ENCODE results near the gene RIMS3.

RIMS3 gene

GRCh38 chr1:40625476-40626382 is 39.8 kb downstream of the RIMS3 start:
- no peak for TF ChIP-seq REST (IDR thresholded peaks at IDR 0.05; ENCODE audit: insufficient read depth in 1 of 2, low read depth in 2 of 2, low read length in 2 of 2)
- TF ChIP-seq FOXP2 (optimal IDR thresholded peaks at IDR 0.05; ENCODE audit: borderline replicate concordance, extremely low read depth, extremely low read length, insufficient read depth) = no peak
- TF ChIP-seq POLR2AphosphoS5 (IDR thresholded peaks at IDR 0.05; ENCODE audit: low read depth, low read length) = no peak
- no peak for TF ChIP-seq TAF1 (IDR thresholded peaks at IDR 0.05; ENCODE audit: borderline replicate concordance, insufficient read depth, low read length)
- no peak for TF ChIP-seq SIN3A (IDR thresholded peaks at IDR 0.05; ENCODE audit: borderline replicate concordance, insufficient read depth, low read length)

GRCh38 chr1:40625076-40625475 is 40.4 kb downstream of the RIMS3 start:
- no peak for TF ChIP-seq TAF1 (IDR thresholded peaks at IDR 0.05; ENCODE audit: borderline replicate concordance, insufficient read depth, low read length)
- no peak for TF ChIP-seq FOXP2 (optimal IDR thresholded peaks at IDR 0.05; ENCODE audit: borderline replicate concordance, extremely low read depth, extremely low read length, insufficient read depth)
- no peak for TF ChIP-seq POLR2AphosphoS5 (IDR thresholded peaks at IDR 0.05; ENCODE audit: low read depth, low read length)
- TF ChIP-seq REST (IDR thresholded peaks at IDR 0.05; ENCODE audit: insufficient read depth in 1 of 2, low read depth in 2 of 2, low read length in 2 of 2) = no peak
- TF ChIP-seq SIN3A (IDR thresholded peaks at IDR 0.05; ENCODE audit: borderline replicate concordance, insufficient read depth, low read length) = no peak

- TF ChIP-seq SIN3A (IDR thresholded peaks at IDR 0.05; ENCODE audit: borderline replicate concordance, insufficient read depth, low read length) (no peak), POLR2AphosphoS5 (IDR thresholded peaks at IDR 0.05; ENCODE audit: low read depth, low read length) (no peak), TAF1 (IDR thresholded peaks at IDR 0.05; ENCODE audit: borderline replicate concordance, insufficient read depth, low read length) (no peak), FOXP2 (optimal IDR thresholded peaks at IDR 0.05; ENCODE audit: borderline replicate concordance, extremely low read depth, extremely low read length, insufficient read depth) (no peak), REST (IDR thresholded peaks at IDR 0.05; ENCODE audit: insufficient read depth in 1 of 2, low read depth in 2 of 2, low read length in 2 of 2) (no peak)
Measured at GRCh38 chr1:40622936-40623629, 42.4 kb downstream of the RIMS3 start.

GRCh38 chr1:40621821-40622450 is 43.5 kb downstream of the RIMS3 start:
- TF ChIP-seq REST (IDR thresholded peaks at IDR 0.05; ENCODE audit: insufficient read depth in 1 of 2, low read depth in 2 of 2, low read length in 2 of 2) (no peak), TAF1 (IDR thresholded peaks at IDR 0.05; ENCODE audit: borderline replicate concordance, insufficient read depth, low read length) (no peak), SIN3A (IDR thresholded peaks at IDR 0.05; ENCODE audit: borderline replicate concordance, insufficient read depth, low read length) (no peak), FOXP2 (optimal IDR thresholded peaks at IDR 0.05; ENCODE audit: borderline replicate concordance, extremely low read depth, extremely low read length, insufficient read depth) (no peak), POLR2AphosphoS5 (IDR thresholded peaks at IDR 0.05; ENCODE audit: low read depth, low read length) (no peak)
